Epithelial cell of esophagus (primary cell): ENCODE data around the gene NEDD4L.

Source experiments
- DNase-seq: peaks from one replicate; pipeline ENCODE4 v3.0.0; 2010; ENCODE audit warnings: low read depth
- H3K4me3 ChIP-seq: 2 replicates; pipeline ENCODE4 v1.5.1; 2011; ENCODE audit warnings: mild to moderate bottlenecking, low read length, control low read depth
- TF ChIP-seq, protein P1 (sequence below): IDR thresholded peaks from 2 replicates; pipeline ENCODE4 v1.5.1; 2011; ENCODE audit warnings: low read depth, mild to moderate bottlenecking, low read length, control low read depth, inconsistent platforms; ENCODE audit not compliant: insufficient read depth; ENCODE audit errors: missing control alignments

Gene NEDD4L

GRCh38 chr18:58051765-58052460 is 7.9 kb downstream of the NEDD4L start:
- TF ChIP-seq, protein P1, sequence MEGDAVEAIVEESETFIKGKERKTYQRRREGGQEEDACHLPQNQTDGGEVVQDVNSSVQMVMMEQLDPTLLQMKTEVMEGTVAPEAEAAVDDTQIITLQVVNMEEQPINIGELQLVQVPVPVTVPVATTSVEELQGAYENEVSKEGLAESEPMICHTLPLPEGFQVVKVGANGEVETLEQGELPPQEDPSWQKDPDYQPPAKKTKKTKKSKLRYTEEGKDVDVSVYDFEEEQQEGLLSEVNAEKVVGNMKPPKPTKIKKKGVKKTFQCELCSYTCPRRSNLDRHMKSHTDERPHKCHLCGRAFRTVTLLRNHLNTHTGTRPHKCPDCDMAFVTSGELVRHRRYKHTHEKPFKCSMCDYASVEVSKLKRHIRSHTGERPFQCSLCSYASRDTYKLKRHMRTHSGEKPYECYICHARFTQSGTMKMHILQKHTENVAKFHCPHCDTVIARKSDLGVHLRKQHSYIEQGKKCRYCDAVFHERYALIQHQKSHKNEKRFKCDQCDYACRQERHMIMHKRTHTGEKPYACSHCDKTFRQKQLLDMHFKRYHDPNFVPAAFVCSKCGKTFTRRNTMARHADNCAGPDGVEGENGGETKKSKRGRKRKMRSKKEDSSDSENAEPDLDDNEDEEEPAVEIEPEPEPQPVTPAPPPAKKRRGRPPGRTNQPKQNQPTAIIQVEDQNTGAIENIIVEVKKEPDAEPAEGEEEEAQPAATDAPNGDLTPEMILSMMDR: peak; percentile 47
- H3K4me3 ChIP-seq: no peak overlapping the region
- DNase-seq: peak; percentile 31

- no peak overlapping the region for H3K4me3 ChIP-seq
- TF ChIP-seq, protein P1: no peak
- DNase-seq: no peak
Observed at GRCh38 chr18:58052960-58053359, 8.9 kb downstream of the NEDD4L start.

GRCh38 chr18:58054041-58054781 is 10.2 kb downstream of the NEDD4L start:
- DNase-seq: peak; percentile 85
- TF ChIP-seq, protein P1: no peak
- no peak overlapping the region for H3K4me3 ChIP-seq

- TF ChIP-seq, protein P1: no peak
- H3K4me3 ChIP-seq: no peak overlapping the region
- no peak for DNase-seq
Observed at GRCh38 chr18:58055890-58056558, 12.0 kb downstream of the NEDD4L start.

DNA sequence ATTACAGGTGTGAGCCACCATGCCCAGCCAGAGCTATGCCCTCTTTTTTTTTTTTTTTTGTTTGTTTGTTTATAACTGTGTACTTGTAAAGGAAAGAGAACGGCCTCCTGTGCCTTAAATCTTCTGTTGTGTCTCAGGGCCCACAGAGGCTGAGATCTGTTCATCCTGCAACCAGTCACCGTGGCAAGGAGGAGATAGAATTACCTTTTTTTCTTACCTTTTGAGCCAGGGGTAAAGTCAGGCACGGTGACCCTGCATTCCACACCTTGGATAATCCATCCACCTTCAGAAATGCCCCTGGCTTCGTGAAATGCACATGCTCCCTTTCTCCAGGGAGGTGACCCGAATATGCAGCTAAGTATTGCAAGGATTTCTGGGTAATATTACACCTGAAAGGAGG is 12.8 kb downstream of the NEDD4L start:
- no peak overlapping the region for H3K4me3 ChIP-seq
- TF ChIP-seq, protein P1: no peak
- no peak for DNase-seq

- TF ChIP-seq, protein P1: no peak
Observed at GRCh38 chr18:58057291-58057965, 13.4 kb downstream of the NEDD4L start.

More at GRCh38 chr18:58057291-58057965, 13.4 kb downstream of the NEDD4L start:
- DNase-seq: no peak
- H3K4me3 ChIP-seq: no peak overlapping the region
